K562 (cell line): Measurements from ENCODE around the gene RBMX2. TPM values are rescaled to one million over a fixed set of nuclear protein-coding genes. Genes with fewer than 3 reads are reported as not detected.

Experiments
- ATAC-seq: fragments of 200-7000 bp; cut with Tn5 transposase; 3 replicates; pipeline ENCODE4 v1.9.1; 2020; ENCODE audit warnings: moderate library complexity
- BruUV-seq: library from RNA; stranded (reverse); fragments of 400-500 nt; replicated peaks from 2 replicates; lab custom pipeline; 2021; lab: Mats Ljungman, UMichigan
- CTCF ChIA-PET: fragments of 300-600 bp; formaldehyde crosslinking; extraction: SDS; loops from one replicate; lab custom pipeline; 2021; ENCODE audit warnings: low intra/inter-chr PET ratio; lab: Yijun Ruan, JAX
- POLR2A ChIA-PET: fragments of 300-600, 350-650 bp; sonication (Branson Sonifier 250); formaldehyde crosslinking; extraction: SDS; loops from one replicate; lab custom pipeline; 2021; ENCODE audit warnings: antibody characterized with exemption, inconsistent platforms; lab: Yijun Ruan, JAX
- DNase-seq, 4 experiments: peaks; one replicate each; pipeline versions ENCODE4 v3.0.0 to v3.0.0-alpha.2; 2011 to 2018; ENCODE audit warnings: low spot score in 3 of 4, mixed read lengths in 3 of 4; ENCODE audit errors: extremely low read depth in 1 of 4
- FAIRE-seq: peaks from 2 replicates; lab custom pipeline; 2011; peaks lifted over from hg19 to GRCh38; lab: Jason Lieb, UNC
- H2AFZ ChIP-seq: 2 replicates; pipeline ENCODE4 v1.6.0; 2011; ENCODE audit warnings: low read depth, low read length, control low read depth, inconsistent platforms
- H3K27ac ChIP-seq: fragments of 200-600 bp; 3 replicates; pipeline ENCODE4 v1.8.0; 2011; ENCODE audit warnings: low read depth, mild to moderate bottlenecking, control low read depth, inconsistent platforms, low read length, moderate library complexity, mixed read lengths; ENCODE audit errors: extremely low read depth
- H3K27me3 ChIP-seq, 2 experiments: fragments of 300-600 bp in 1 of 2; 2 replicates in 1 of 2; 3 replicates in 1 of 2; pipeline versions ENCODE4 v1.6.0 to v1.8.0; 2011; ENCODE audit warnings: inconsistent platforms in 2 of 2, low read length in 2 of 2, mild to moderate bottlenecking in 1 of 2, mixed read lengths in 1 of 2, moderate library complexity in 1 of 2; ENCODE audit not compliant: control insufficient read depth in 2 of 2, insufficient read depth in 2 of 2
- H3K36me3 ChIP-seq: fragments of 300-600 bp; 3 replicates; pipeline ENCODE4 v1.8.0; 2011; ENCODE audit warnings: mild to moderate bottlenecking, low read length, inconsistent platforms; ENCODE audit not compliant: control insufficient read depth, insufficient read depth
- H3K4me1 ChIP-seq, 2 experiments: fragments of 200-600 bp in 1 of 2; replicated peaks in 1 of 2; 2 replicates in 1 of 2; 3 replicates in 1 of 2; pipeline versions ENCODE4 v1.5.1 to v1.8.0; 2011; ENCODE audit warnings: inconsistent platforms in 2 of 2, low read length in 2 of 2, mild to moderate bottlenecking in 1 of 2, mixed read lengths in 1 of 2, moderate library complexity in 1 of 2; ENCODE audit not compliant: control insufficient read depth in 2 of 2, insufficient read depth in 2 of 2
- H3K4me2 ChIP-seq: 2 replicates; pipeline ENCODE4 v1.6.1; 2011; ENCODE audit warnings: low read length, control low read depth, inconsistent platforms, mixed read lengths; ENCODE audit not compliant: insufficient read depth
- H3K4me3 ChIP-seq: fragments of 200-600 bp; sonication (generic), shearing (Covaris generic); 2 replicates; pipeline ENCODE4 v1.5.1; 2016; ENCODE audit warnings: control low read depth, inconsistent platforms
- H3K79me2 ChIP-seq: fragments of 200-600 bp; 3 replicates; pipeline ENCODE4 v1.8.0; 2011; ENCODE audit warnings: low read length, inconsistent platforms; ENCODE audit not compliant: control insufficient read depth, insufficient read depth
- H3K9ac ChIP-seq, 2 experiments: 2 replicates each; pipeline versions ENCODE4 v1.6.0 to v1.6.1; 2011; ENCODE audit warnings: low read depth in 2 of 2, low read length in 2 of 2, control low read depth in 1 of 2, inconsistent platforms in 1 of 2, mild to moderate bottlenecking in 1 of 2, mixed read lengths in 1 of 2; ENCODE audit not compliant: insufficient read depth in 1 of 2
- H3K9me1 ChIP-seq: one replicate; pipeline ENCODE4 v1.6.0; 2011; ENCODE audit warnings: inconsistent platforms, mild to moderate bottlenecking, low read length, moderate library complexity; ENCODE audit not compliant: control insufficient read depth, insufficient read depth
- H3K9me3 ChIP-seq: replicated peaks from 2 replicates; pipeline ENCODE4 v1.5.1; 2011; ENCODE audit warnings: low read depth, low read length, inconsistent platforms; ENCODE audit not compliant: control insufficient read depth, insufficient read depth
- H4K20me1 ChIP-seq: replicated peaks from 2 replicates; pipeline ENCODE4 v1.6.1; 2011; ENCODE audit warnings: low read length, inconsistent platforms, mixed read lengths; ENCODE audit not compliant: control insufficient read depth, insufficient read depth
- ARID4B ChIP-seq: sonication (generic); formaldehyde crosslinking; IDR thresholded peaks from 2 replicates; pipeline ENCODE4 v1.8.0; 2022; ENCODE audit warnings: mild to moderate bottlenecking, missing genetic modification reagents
- ETV6 ChIP-seq, 3 experiments: fragments of 150-350 bp in 1 of 3; sonication (generic) in 1 of 3; formaldehyde crosslinking in 1 of 3; IDR thresholded peaks; 2 replicates each; pipeline versions ENCODE4 v1.6.1 to v1.8.0; 2014 to 2022; ENCODE audit warnings: borderline replicate concordance in 2 of 3, low read depth in 2 of 3, antibody characterized with exemption in 1 of 3, low read length in 1 of 3, mild to moderate bottlenecking in 1 of 3, missing genetic modification reagents in 1 of 3
- RBM39 ChIP-seq: fragments of 200-400 bp; formaldehyde crosslinking; optimal IDR thresholded peaks from 2 replicates; pipeline ENCODE3; 2018; ENCODE audit warnings: low read depth, low read length
- RHOXF2B ChIP-seq: fragments of 250-450 bp; sonication (Bioruptor Pico); conservative IDR thresholded peaks from 2 replicates; pipeline ENCODE4 v1.5.1; 2021
- SIN3A ChIP-seq, 2 experiments: fragments of 150-350 bp in 1 of 2; IDR thresholded peaks; 2 replicates each; pipeline ENCODE4 v1.6.1; 2011 to 2016; ENCODE audit warnings: borderline replicate concordance in 2 of 2, low read depth in 2 of 2, low read length in 2 of 2, mild to moderate bottlenecking in 2 of 2, moderate library complexity in 2 of 2; ENCODE audit not compliant: control insufficient read depth in 1 of 2
- ZNF217 ChIP-seq: sonication (generic); formaldehyde crosslinking; IDR thresholded peaks from 2 replicates; pipeline ENCODE4 v1.8.0; 2022; ENCODE audit warnings: mild to moderate bottlenecking, missing genetic modification reagents
- WGBS: fragments of 100-300 bp; shearing (Covaris generic); methylation state at CpG from one replicate; pipeline ENCODE4 v1.1.6; 2016; ENCODE audit warnings: low coverage, mixed read lengths; ENCODE audit not compliant: insufficient coverage; ENCODE audit errors: missing lambda C conversion rate; 5-methylcytosine and 5-hydroxymethylcytosine counted together
- in situ Hi-C: fragments of 300-500 bp; cut with MboI; formaldehyde crosslinking; loops from 4 replicates; pipeline ENCODE4 v1.15.0; 2018; ENCODE audit warnings: inconsistent platforms, mixed read lengths
- intact Hi-C: fragments of 100-400 bp; cut with micrococcal nuclease; formaldehyde crosslinking; loops from 2 replicates; pipeline ENCODE4 v1.14.2; 2022
- polyA plus RNA-seq, 8 experiments: library from polyadenylated mRNA; depleted of rRNA in 4 of 8; stranded (reverse) in 5 of 8; unstranded in 3 of 8; fragments of >200 nt; fragmentation: Nextera tagmentation in 2 of 8; fragmentation: Illumina TruSeq in 1 of 8; extraction: Ambion mirVana in 2 of 8; extraction: Trizol in 1 of 8; gene quantifications; 2 replicates each; pipeline versions ENCODE4 v1.2.1 to v1.2.3, GENCODE V29; 2011 to 2014; ENCODE audit warnings: inconsistent platforms in 1 of 8, missing spikeins in 1 of 8
- total RNA-seq, 7 experiments: library from RNA; depleted of rRNA in 6 of 7; stranded (reverse); fragments of >200 nt in 6 of 7; fragmentation: Illumina TruSeq in 2 of 7; extraction: Trizol in 2 of 7; gene quantifications; 2 replicates each; pipeline versions ENCODE4 v1.2.1 to v1.2.3, GENCODE V29; 2011 to 2021; ENCODE audit warnings: low replicate concordance in 1 of 7

The RBMX2 gene
- total and polyA plus RNA-seq, 9 of the 15 experiments (the other 6 are each of a cell fraction or from before 2014, with no cell fraction given) = 27.2 to 62.5 (median 54.1) TPM

- ATAC-seq (no peak), DNase-seq (no peak), FAIRE-seq (no peak)
- Histone ChIP-seq H4K20me1 (no peaks in the 10 kb centered on the region), H3K27me3 (peaks cover 0 to 5% of the 10 kb centered on the region in 2 experiments; a peak in 2 of 5 replicates), H3K9me3 (no peaks in the 10 kb centered on the region), H3K9ac (no peak overlapping the region), H3K79me2 (no peaks in the 10 kb centered on the region), H3K4me3 (no peak overlapping the region), H3K9me1 (no peaks in the 10 kb centered on the region), H3K4me2 (no peak overlapping the region), H3K36me3 (no peaks in the 10 kb centered on the region), H3K27ac (no peak overlapping the region), H3K4me1 (no peaks in the 10 kb centered on the region), H2AFZ (no peak overlapping the region)
- POLR2A ChIA-PET = interaction anchor here (0.7 kb wide), 1 partner anchor 1009 kb away, joined by 3 read pairs; no protein-coding TSS in a partner anchor
- WGBS = 0% methylated on average over 7 of the region's 7 CpGs
- in situ Hi-C loops = no loop called here
- CTCF ChIA-PET = no interaction called here
- TF ChIP-seq RBM39 (no peak), ETV6 (IDR thresholded peaks at IDR 0.05; ENCODE audit: borderline replicate concordance in 1 of 2, low read depth in 2 of 2, low read length in 1 of 2) (no peak), ETV6 (CRISPR knock-in tag; IDR thresholded peaks at IDR 0.05; ENCODE audit: borderline replicate concordance) (no peak), ARID4B (CRISPR knock-in tag) (no peak), SIN3A (IDR thresholded peaks at IDR 0.05; ENCODE audit: borderline replicate concordance in 2 of 2, control insufficient read depth in 1 of 2, low read depth in 2 of 2, low read length in 2 of 2) (no peak), RHOXF2B (CRISPR knock-in tag) (no peak), ZNF217 (CRISPR knock-in tag) (no peak)
- BruUV-seq = no TSS peak
- intact Hi-C loops = no loop called here
Observed at GRCh38 chrX:130395341-130395740, 6.4 kb upstream of the RBMX2 start.
